Measurements from ENCODE around the gene IQSEC1.

The IQSEC1 gene

DNA sequence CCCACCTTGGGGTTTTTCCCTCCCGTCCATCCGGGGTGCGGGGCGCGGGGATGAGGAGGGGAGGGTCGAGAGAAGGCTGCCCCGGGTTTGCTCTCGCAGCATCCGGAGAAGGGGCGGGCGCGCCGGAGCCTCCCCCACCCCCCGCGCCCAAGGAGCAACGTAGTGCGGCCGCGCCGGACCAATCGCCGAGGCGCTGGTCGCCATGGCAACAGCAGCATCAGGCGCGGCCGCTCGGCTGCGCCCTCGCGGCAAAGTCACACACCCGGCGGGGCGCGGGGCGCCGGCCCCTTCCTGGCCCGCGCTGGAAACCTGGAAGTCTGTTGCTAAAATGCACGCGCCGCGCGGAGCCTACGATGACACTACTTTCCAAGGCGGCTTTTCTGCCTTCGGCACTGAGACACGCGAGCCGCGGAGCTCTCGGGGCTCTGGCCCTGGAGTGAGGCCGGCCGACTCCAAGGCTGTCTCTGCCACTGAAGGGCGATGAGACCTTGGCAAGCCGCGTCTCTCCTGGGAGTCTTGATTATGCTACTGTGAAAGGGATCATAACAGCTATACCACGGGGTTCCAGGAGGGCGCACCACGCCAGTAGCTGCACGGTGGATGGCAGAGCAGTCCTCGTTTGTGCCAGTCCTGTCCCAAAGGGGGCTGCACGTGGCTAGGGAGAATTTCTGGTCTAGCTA lies at the start of gene IQSEC1:
Gene IQSEC1 (minus strand): TSS at position 104 of the 680 bp plus-strand sequence. CDS start 415 bp downstream, outside the sequence.
- Mint-ChIP-seq H3K4me1 (peaks cover 39% of the 10 kb centered on the region), H3K4me3 (peak within 1 kb of the TSS; percentile 77), H3K9me3 (no peaks in the 10 kb centered on the region), H3K36me3 (peaks cover 5% of the 10 kb centered on the region), H3K27ac (peak within 1 kb of the TSS; percentile 54)
- ATAC-seq (peak; percentile 82), DNase-seq (ENCODE audit: low spot score in 2 of 2) (peak; percentile 63 to 81)

DNA sequence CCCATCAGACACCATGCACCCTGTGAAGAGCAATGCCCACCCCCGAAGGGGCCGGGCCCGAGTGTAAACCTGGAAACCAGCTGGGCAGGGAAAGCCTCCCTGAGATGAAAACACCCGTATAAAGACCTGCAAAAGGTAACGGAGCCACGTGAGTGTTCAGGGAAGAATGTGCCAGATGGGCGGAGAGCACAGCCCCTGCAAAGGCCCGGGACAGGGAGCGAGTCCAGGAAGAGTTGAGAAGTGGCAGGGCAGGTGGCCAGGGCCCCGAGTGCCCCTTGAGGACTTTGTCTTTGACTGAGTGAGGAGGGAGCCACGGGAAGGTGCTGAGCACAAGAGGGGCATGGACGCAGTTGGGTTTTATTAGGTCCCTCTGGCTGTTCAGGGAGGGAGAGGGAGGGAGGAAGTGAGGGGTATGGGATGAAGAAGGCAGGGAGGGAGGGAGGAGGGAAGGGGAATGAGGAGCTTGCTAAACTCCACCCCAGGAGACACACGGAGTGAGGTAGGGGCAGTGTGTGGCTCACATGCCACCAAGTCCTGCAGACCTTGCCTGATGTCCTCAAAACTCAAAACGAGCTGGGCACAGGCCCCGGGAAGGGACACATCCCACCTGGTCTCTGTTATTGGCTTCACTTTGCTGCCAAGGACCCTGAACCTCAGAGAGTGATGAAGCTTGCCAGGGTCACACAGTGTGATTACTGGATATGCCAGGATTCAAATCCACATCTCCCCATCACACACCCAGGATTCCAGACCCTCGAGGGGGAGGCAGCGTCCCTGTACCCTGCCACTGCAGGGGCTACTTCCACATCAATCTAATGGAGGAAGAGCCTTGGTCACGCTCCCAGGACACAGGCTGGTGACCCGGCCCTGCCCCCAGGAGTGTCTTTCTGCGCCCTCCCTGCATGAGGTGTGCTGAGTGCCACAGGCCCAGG lies 49.1 kb upstream of the IQSEC1 start:
- Mint-ChIP-seq H3K9me3 (no peaks in the 10 kb centered on the region), H3K4me1 (no peaks in the 10 kb centered on the region), H3K27ac (no peak overlapping the region), H3K4me3 (no peak overlapping the region), H3K36me3 (no peaks in the 10 kb centered on the region)
- DNase-seq (ENCODE audit: low spot score in 2 of 2) (no peak), ATAC-seq (no peak)

DNA sequence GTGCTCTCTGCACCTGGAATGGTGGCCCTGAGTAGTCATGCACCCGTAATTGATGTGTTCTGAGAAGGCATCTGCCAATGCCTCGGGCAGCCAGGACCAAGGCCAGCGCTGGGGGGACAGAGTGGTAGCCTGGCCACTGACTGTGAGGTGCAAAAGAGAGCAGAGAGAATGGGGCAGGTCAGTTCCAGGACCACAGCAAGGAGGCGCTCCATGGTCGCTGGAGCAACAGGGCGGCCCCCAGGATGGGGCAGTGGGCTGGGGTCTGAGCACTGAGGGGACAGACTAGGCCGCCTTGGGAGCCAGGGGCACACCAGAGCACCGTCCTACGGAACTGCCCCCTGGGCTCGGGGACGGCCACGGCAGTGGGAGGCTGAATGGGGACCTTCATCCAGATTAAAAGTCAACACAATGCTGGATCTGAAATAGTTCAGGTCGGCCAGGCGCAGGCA lies 48.3 kb upstream of the IQSEC1 start:
- Mint-ChIP-seq H3K27ac (no peak overlapping the region), H3K4me1 (no peaks in the 10 kb centered on the region), H3K4me3 (no peak overlapping the region), H3K9me3 (no peaks in the 10 kb centered on the region), H3K36me3 (no peaks in the 10 kb centered on the region)
- no peak for ATAC-seq
- DNase-seq (ENCODE audit: low spot score in 2 of 2): no peak

DNA sequence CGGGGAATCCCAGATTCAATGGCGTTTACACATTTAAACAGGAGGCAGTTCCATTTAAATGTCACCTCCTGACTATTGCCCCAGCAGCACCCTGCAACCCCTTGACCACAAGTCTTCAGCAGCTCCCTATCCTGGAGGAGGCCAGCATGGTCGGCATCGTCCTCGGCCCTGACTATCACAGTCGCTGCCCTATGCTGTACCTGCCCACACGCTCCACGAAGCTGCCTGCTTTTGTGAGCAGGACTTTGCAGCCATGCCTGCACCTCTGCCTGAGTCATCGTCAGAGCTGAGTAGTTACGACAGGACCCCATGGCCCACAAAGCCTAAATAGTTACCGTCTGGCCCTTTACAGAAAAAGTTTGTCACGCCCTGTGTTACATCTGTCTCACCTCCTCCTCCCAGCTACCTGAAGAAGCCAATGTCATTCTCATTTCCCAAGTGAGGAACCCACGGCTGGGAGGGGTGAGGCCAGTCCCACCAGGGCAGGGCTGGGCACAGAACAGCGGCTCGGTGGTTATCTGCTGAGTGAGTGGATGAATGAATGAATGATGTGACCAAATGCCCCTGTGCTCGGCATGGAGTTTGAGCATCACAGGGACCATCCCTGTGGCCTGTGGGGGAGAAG lies 47.8 kb upstream of the IQSEC1 start:
- Mint-ChIP-seq H3K36me3 (no peaks in the 10 kb centered on the region), H3K4me3 (no peak overlapping the region), H3K9me3 (no peaks in the 10 kb centered on the region), H3K4me1 (no peaks in the 10 kb centered on the region), H3K27ac (no peak overlapping the region)
- DNase-seq (ENCODE audit: low spot score in 2 of 2) (no peak), ATAC-seq (no peak)

DNA sequence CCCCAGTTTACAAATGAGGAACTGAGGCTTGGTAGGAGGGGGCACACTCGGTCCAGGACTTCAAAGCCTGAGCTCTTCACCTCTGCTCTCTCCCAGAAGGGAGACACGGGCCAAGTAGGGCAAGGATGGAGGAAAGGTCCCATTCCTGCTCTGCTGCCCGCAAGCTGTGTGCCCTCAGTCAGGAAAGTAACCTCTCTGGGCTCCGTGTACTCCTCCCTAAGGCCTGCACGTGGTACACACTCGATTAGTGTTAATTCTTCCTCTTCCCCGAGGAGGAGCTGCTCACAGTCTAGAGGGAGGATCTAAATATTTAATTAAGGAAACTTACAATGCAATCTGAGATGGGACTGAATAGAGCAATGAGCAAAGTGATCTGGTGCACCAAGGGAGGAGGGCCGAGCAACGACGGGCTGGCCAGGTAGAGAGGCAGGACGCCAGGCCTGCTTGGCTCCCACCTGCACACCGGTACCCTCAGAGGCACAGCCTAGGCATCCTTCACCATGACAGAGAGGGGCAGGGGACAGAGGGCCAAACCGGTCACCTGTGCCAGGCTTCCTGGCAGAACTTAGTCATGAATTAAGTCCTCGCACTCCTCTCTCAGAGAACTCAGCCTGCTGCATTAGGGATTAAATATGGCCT lies 47.2 kb upstream of the IQSEC1 start:
- Mint-ChIP-seq H3K36me3 (no peaks in the 10 kb centered on the region), H3K27ac (no peak overlapping the region), H3K4me3 (no peak overlapping the region), H3K9me3 (no peaks in the 10 kb centered on the region), H3K4me1 (no peaks in the 10 kb centered on the region)
- peak; percentile 9 for ATAC-seq
- DNase-seq (ENCODE audit: low spot score in 2 of 2): no peak

DNA sequence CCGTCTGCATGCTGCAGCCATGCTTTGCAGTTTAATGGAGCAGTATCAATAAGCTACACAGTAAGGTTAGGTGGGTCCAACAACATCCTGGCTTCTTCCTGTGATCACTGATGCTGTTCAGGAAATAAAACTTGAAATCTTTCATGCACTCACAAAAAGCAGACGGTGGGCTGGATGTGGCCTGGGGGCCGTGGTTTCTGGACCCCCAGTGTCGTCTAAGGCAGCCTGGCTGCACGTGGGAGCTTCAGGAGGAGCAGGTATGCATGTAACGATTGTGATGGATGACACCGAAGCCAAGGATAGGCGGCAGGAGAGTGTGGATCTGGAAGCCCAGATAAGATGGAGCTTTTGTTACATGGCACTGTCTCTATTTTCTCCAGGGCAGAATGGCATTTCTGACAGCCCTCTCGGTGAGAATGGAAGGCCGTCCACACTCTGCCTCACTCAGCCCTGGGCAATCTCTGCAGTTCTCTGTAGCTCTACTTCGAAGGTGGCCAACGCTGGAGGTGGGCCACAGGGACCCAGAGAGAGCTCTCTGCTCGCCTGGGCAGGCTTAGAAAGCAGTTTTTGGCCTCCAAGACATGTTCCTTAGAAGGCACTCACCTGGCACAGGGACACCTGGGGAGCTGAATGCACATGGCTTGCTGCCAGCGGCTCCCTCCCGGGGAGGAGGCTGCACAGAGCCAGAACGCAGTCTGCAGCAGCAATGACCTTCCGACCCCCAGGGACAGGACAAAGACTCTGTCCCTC lies 46.4 kb upstream of the IQSEC1 start:
- no peak for ATAC-seq
- no peak overlapping the region for H3K4me3 Mint-ChIP-seq
- no peak overlapping the region for H3K27ac Mint-ChIP-seq
- H3K36me3 Mint-ChIP-seq: no peaks in the 10 kb centered on the region
- no peaks in the 10 kb centered on the region for H3K9me3 Mint-ChIP-seq
- DNase-seq (ENCODE audit: low spot score in 2 of 2): no peak
- H3K4me1 Mint-ChIP-seq: no peaks in the 10 kb centered on the region

DNA sequence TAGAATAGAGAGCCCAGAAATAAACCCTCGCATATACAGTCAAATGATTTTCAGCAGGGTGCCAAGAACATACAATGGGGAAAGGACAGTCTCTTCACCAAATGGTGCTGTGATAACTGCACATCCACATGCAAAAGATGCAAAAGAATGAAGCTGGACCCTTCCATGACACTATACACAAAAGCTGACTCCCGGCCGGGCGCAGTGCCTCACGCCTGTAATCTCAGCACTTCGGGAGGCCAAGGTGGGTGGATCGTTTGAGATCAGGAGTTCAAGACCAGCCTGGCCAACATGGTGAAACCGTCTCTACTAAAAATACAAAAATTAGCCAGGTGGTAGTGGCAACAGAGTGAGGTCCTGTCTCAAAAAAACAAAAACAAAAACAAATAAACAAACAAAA lies 43.2 kb upstream of the IQSEC1 start:
- Mint-ChIP-seq H3K27ac (no peak overlapping the region), H3K36me3 (no peaks in the 10 kb centered on the region), H3K4me3 (no peak overlapping the region), H3K4me1 (peaks cover 7% of the 10 kb centered on the region), H3K9me3 (no peaks in the 10 kb centered on the region)
- no peak for ATAC-seq
- DNase-seq (ENCODE audit: low spot score in 2 of 2): no peak

DNA sequence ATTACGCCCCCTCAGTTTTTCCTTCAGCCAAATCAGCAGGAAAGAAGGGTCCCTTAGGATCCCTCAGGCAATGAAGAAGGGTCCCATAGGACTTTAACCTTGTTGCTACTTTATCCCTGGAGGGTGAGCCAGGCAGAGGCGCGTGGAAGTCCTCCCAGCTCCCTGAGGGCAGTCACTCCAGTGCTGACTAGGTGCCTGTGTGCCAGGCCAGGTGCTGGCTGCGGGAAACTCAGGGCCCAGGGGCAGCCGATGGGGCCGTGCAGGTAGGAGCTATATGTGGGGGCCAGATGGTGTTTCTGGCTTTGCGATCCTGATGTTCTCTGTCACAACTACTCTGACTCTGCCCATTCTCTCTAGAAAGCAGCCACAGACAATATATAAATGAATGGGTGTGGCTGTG lies 42.8 kb upstream of the IQSEC1 start:
- Mint-ChIP-seq H3K27ac (no peak overlapping the region), H3K9me3 (no peaks in the 10 kb centered on the region), H3K4me1 (peaks cover 7% of the 10 kb centered on the region), H3K4me3 (no peak overlapping the region), H3K36me3 (no peaks in the 10 kb centered on the region)
- no peak for ATAC-seq
- DNase-seq (ENCODE audit: low spot score in 2 of 2): no peak

DNA sequence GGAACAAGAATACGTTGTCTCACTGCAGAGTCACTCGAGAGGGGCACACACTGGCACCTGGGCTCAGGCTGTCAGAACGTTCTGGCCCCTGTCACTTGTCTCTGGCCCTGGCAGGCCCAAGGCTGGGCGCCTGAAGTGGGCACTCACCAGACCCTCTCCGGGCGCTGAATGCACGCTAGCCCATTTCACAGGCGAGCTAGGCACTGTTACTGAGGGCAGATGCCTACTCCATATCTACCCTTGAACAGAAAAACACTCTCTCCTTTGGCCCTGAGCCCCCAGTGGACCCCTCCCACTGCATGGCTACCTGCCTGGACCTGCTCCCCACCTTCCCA lies 42.3 kb upstream of the IQSEC1 start:
- peaks cover 12% of the 10 kb centered on the region for H3K4me1 Mint-ChIP-seq
- no peaks in the 10 kb centered on the region for H3K9me3 Mint-ChIP-seq
- H3K36me3 Mint-ChIP-seq: no peaks in the 10 kb centered on the region
- no peak overlapping the region for H3K4me3 Mint-ChIP-seq
- ATAC-seq: no peak
- no peak for DNase-seq (ENCODE audit: low spot score in 2 of 2)
- H3K27ac Mint-ChIP-seq: no peak overlapping the region

DNA sequence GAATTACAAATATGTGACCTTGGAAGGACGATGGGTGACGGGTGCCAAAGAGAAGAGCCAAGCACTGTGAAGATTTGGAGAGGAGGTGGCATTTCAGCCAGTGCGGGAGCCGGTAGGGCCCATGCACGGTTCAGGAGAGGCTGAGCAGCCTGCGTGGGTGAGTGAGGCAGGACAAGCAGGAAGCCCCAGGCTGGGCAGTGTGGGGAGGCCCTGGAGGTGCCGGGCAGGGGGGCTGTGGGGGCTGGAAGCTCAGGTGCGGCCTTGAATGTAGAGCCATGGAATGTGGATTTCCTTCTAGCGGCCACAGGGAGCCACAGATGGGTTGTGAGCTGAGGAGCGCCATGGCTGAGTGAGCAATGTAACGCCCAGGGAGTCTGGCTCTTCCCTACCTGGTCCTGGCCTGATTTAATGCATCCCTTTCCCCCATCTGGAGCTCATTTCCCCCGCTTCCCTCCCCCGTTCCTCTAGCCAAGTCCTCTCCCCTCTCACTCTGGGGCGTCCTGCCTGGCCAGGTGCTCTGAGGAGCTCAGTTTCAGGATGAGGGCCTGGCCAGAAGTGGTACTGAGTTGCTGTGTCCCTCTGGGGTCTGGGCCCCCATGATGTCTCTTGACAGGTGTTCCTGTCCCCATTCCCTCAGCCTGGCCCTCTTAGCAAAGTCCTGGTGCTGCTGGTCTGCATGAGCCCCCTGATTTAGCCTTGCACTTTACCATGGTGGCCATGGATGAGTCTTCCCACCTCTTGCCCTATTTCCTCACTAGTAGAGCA lies 41.8 kb upstream of the IQSEC1 start:
- Mint-ChIP-seq H3K36me3 (no peaks in the 10 kb centered on the region), H3K4me3 (no peak overlapping the region), H3K9me3 (no peaks in the 10 kb centered on the region), H3K4me1 (peaks cover 14% of the 10 kb centered on the region), H3K27ac (no peak overlapping the region)
- ATAC-seq (no peak), DNase-seq (ENCODE audit: low spot score in 2 of 2) (no peak)

DNA sequence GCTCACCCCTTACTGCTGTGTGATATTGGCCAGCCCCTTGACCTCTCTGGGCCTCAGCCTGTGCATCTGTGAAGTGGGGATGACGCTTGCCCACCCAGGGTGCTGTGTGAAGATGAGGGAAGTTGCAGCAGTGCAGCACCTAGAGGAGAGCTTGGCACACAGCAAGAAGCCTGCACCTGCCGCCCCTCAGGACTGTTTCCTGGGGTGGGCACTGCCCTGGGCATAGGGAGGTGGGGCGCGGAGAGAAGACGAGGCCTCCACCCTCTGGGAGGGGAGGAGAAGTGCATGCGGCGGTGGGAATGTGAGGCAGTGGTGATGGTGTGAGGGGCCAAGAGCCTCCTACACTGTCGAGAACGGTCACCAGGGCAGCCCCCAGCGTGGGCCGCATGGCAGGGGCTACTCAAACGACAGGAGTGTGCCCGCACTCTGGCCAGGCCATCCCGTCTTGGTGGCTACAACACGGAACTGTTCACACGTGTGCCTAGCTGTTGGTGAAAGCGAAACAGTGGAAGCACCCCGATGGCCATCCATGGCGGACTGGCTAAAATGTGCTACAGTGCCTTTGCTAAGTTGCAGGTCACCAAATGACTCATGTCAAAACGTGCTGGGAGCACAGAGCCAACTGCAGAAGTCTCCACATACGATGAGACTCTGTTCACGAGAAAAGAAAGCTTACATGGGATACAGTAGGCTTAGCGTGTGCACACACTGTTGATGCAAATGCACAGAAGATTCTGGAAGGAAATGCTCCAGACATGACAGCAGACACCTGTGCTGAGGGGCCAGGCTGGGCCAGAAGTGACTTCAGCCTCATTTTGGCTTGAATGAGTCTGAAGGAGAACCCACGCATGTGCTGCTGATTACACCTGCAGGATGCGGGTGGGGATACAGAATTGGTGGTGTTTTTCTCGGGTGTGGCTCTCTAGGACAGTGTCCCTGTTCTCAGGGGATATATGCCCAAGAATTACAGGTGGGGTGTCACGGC lies 40.4 kb upstream of the IQSEC1 start:
- no peak for DNase-seq (ENCODE audit: low spot score in 2 of 2)
- H3K4me3 Mint-ChIP-seq: no peak overlapping the region
- ATAC-seq: no peak
- no peak overlapping the region for H3K27ac Mint-ChIP-seq
- H3K4me1 Mint-ChIP-seq: peaks cover 14% of the 10 kb centered on the region
- H3K9me3 Mint-ChIP-seq: no peaks in the 10 kb centered on the region
- no peaks in the 10 kb centered on the region for H3K36me3 Mint-ChIP-seq

DNA sequence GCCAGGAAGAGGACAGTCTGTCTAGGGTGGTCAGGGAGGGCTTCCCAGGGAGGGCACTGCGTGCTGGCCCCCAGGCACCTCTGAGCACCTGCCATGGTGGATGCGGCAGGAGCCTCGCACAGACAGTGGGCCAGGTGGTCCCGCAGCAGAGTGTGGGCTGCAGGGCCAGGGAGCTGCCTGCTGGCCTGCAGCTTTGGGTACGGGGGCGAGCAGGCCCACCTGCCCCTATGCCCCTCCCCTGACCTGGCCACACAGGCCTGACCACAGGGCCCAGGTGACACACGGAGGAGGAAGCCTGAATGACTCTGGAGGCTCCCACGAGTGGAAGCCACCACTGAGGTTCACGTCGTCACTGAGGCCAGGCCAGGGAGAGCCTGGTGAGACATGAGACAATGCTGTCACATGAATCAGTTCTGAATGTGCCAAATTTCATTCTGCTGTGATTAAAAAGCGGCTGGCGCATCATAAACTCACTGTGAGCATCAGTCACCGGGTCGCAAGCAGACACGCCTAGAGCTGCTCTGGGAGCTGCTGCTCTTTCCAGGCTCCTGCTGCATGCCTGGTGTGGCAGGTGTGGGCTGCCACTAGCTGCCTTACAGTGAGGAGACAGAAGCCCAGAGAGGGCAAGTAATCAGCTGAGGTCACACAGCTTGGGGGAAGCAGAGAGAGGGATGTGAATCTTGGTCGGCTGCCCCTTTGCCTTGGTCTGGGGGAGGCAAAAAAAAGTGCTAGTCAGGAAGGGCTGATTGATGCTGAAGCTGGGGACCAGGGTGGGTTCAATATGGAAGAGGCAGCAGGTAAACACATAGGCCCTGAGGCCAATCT lies 39.5 kb upstream of the IQSEC1 start:
- no peak overlapping the region for H3K27ac Mint-ChIP-seq
- no peaks in the 10 kb centered on the region for H3K9me3 Mint-ChIP-seq
- DNase-seq (ENCODE audit: low spot score in 2 of 2) (no peak), ATAC-seq (no peak)
- H3K4me1 Mint-ChIP-seq: peaks cover 14% of the 10 kb centered on the region
- no peaks in the 10 kb centered on the region for H3K36me3 Mint-ChIP-seq
- H3K4me3 Mint-ChIP-seq: no peak overlapping the region
